GM18873 (cell line): Measurements from ENCODE around the gene CTIF.

Experiments used
- ATAC-seq: cut with Tn5 transposase; IDR thresholded peaks from one replicate; pipeline ENCODE4 v1.9.1; 2021; ENCODE audit warnings: mild to moderate bottlenecking, moderate library complexity, moderate number of reproducible peaks; ENCODE audit not compliant: unreplicated experiment, low FRiP score

The CTIF gene

DNA sequence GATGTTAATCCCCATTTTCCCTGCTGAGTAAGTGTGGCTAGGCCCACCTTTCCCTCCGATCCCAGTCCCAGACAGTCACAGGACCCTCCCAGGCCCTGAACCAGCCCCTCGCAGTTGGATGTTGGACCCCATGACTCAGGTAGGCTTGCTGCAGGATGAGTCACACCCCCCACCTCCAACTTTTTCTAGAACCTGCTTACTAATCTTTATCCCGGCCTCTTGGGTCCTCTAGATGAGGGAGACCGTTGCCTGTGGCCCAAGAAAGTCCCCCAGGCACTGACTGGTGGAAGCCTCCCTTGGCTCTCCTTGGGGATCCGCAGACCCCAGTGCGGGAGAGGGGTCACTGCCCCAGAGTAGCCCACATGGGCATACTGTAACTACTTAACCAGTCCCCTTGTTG lies 313.5 kb downstream of the CTIF start:
- no peak for ATAC-seq

DNA sequence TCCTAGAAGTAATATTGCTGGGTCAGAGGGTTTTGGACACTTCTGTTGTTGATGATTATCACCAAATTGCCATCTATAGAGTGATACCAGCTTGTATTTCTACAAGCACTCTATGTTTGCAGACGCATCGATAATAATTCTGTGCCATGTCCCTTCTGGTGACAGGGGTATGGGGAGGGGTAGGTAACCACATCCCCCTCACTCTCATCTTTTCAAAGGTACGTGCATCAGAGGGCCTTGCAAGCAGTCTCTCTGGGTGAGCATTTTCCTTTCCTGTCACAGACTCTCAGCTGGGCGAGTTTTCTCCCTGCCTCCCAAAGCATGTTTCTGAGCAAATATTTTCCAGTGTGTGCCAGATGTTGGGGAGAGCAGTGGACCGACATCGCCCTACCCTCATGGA lies 314.0 kb downstream of the CTIF start:
- ATAC-seq = no peak

DNA sequence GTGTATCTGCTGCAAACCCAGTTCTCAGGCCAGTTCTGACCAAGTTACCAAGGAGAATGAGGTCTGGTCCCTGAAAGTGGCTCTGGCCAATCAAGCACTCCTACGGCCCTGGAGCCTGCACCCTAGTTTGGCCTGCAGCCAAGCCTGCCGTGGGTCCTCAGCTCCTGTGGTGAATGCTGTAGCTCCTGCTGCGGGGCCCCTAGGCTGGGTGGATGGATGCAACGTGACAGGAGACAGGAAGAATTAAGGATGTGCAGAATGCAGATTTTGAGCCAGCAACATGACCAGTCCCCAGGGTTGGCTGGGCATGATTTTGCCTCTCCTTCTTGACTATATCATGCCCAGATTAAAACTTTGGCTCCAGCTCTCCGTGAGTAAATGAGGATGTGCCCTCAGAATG lies 314.8 kb downstream of the CTIF start:
- ATAC-seq = no peak

- no peak for ATAC-seq
These were observed 315.9 kb downstream of the CTIF start for GRCh38 chr18:48854780-48855179.

- ATAC-seq = no peak
These were observed 316.9 kb downstream of the CTIF start for GRCh38 chr18:48855422-48856377.

- no peak for ATAC-seq
These were observed 318.3 kb downstream of the CTIF start for GRCh38 chr18:48857023-48857694.

DNA sequence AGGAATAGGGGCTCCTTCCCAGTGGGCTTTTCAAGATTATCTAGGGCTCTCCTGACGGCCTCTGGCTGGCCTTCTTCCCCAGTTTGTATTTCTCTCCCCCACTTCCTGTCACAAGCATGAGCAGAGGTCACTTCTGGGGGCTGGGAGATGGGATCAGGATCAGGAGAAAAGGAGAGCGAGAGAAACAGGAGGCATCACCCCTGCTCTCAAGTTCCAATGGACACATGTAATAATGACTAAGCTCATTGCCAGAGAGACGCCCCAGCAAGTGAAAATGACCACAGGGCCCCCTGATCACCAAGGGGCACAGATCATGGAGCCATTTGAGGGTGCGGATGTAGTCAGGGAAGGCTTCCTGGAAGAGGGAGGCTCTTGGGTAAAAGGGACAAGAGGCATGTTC lies 319.8 kb downstream of the CTIF start:
- ATAC-seq = no peak

GRCh38 chr18:48859311-48860268 lies 320.8 kb downstream of the CTIF start:
- ATAC-seq = no peak

DNA sequence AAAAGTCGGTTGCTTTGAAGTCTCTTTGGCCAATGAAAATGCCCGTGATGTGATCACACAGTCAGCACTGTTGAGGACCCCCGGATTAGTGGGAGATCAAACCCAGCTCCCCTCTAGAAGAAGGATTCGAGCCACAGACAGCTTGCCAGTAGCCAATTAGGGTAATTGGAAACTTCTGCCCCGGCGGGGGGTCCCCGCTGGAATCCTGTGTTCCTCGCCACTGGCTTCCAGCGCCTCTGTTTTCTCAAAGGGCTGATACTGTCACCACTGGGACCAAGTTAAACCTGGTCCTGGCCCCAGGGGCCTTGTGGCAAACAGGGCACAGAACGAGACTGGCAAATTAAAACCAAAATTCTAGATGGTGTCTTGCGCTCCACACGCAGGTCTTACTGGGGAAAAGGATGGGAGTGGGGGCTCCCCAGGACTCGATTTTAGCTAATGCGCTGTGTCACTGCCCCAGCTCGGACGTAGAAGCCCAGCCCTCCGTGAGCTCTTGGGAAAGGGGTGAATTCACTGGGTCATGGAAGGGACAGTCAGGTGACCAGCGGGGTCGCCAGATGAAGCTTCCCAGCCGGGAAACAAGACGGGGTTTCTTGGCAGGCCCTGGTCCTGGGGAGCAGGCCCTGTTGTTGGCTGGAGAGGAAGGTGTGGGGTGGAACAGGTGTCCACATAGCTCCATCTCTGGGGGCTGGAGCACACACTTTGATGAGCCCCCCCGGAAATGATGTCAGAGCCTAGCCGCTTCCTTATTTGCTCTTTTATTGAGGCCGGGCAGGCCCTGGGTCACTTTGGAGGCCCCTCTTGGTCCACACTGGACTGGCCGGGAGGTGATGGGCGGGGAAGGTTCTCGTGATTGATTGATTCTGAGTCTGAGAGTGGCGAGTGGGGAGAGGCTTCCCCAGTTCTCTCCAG lies 321.7 kb downstream of the CTIF start:
- no peak for ATAC-seq

DNA sequence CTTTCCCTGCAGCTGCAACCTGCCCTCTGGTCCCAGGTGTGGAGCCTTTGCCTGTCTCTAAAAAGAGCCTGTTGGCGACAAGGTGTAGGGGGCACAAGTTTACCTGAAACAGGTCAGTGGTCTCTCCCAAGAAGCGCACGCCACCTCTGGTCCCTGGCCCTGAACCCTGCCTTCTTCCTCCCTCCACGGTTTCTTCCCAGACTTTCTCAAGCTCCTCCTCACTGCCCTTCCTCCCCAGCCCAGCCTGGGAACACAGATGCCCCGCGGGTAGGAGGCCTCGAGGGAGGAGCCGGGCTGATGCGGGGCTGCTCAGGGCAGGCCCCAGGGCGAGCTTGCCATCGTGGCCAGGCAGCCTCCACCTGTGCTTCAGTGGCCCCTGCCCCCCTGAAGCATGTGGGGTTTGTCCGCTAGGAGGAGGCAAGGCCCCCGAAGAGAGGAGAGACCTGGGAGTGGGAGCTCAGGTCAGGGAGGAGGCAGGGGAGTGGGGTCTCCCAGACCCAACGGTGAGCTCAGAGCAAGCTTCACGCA lies 322.4 kb downstream of the CTIF start:
- no peak for ATAC-seq

- no peak for ATAC-seq
These were observed 323.3 kb downstream of the CTIF start for GRCh38 chr18:48862132-48862531.

GRCh38 chr18:48862678-48863270 lies 323.9 kb downstream of the CTIF start:
- ATAC-seq = no peak

DNA sequence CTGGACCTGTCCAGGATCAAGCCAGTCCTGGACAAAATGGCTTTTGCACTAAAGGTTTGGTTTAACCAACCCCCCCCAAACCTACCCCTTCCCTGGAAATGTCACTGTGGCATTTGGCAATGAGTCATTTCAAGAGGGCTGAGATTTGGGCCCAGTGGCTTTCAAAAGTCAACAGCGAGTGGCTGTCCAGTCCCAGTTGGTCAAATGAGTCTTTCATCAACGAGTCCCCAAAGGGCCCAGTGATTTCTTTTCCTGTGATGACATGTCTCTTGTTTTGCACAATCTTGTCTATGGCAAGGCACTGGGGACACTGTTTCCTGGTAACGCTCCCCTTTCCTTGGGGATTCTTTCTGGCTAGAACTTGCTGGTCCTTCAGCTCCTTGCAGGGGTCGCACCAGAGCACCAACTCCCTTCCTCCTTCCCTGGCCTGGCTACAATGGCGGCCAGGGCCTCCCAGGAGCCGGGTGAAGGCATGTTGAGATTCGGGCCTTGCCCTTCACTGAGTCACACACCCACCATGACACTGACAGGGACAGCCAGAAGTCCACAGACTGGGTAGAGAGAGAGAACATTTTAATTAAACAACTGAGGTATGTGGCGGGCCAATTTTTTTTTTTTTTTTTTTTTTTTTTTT lies 324.7 kb downstream of the CTIF start:
- no peak for ATAC-seq

DNA sequence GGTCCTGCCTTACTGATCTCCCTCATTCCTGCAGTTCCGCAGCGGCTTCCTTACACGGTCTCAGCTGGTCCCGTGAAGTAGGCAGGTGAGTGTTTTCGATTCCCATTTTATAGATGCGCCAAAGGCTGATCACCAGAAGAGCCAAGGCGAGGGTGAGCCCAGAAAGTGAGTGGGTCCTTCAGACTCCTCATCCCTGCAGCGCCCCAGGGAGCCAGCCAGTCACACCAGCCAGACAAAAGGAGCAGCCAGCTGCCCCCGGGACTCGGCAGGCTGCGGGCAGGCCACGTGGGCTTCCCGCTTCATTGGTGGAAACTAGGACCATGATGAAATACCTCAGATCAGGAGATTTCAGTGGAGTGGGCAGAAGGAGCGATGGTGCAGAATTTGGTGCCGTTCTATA lies 326.0 kb downstream of the CTIF start:
- no peak for ATAC-seq

DNA sequence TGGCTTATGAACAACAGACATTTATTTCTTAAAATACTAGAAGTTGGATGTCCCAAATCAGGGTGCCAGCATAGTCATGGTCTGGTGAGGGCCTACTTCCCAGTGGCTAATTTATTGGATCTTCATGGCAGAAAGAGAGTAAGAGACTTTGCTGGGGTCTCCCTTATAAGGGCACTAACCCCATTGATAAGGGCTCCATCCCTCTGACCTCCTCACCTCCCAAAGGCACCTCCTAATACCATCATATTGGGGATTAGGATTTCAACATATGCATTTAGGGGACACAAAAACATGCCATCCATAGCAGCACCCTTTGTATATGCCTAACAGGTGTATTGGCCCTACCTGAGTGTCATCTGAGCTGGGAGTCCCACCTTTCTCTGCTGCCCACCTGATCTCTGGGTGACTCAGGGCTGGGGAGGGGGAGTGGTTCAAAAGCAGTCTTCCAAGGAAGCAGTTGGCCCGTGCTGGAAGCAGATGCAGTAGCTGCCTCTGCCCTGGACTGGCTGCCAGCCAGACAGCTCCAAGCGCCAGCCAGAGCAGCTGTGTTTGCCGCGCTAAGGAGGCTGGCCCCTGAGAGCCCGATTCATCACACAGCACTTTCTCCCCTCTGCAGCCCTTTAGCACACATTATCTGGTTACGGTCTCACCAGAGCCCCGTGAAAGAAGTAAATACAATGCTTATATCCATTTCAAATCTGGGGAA lies 327.4 kb downstream of the CTIF start:
- no peak for ATAC-seq

DNA sequence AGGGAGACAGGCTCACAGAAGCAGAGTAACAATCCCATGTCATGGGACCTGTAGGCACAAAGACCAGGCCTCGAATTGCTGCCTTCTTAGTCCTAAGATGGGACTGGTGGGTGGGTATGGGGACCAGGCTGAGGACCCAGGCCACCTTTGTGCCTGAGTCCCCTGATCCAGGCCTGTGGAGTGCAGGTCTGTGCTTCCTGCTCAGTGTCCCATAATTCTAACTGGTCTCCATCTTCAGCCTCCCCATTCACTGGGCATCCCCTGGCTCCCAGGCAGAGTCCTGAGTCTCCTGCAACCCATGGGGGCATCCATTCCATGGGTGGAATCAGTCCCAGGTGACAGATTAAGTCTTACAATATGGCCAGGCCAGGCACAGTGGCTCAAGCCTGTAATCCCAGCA lies 328.0 kb downstream of the CTIF start:
- ATAC-seq = no peak

DNA sequence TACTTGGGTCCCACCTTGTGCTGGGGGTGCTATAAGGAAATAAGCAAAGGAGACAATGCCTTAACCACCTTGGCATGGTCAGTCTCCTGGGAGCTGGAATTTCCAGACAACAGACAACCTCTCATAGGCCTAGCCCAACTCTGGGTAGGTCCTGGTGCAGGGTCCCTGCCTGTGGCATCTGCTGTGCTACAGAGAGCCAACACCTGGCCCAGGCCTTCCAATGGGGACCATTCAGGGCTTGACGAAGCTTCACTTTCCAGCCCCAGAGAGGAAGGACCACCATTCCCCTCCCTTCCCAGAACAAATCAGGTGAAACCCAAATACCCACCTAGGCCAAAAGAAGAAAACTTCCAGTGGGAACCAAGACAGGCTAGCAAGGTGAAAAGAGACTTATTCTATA lies 329.1 kb downstream of the CTIF start:
- ATAC-seq = no peak
